ENCODE measurements around the gene C10orf90. TPM values are rescaled to one million over a fixed set of nuclear protein-coding genes. Genes with fewer than 3 reads are reported as not detected.
A peak's percentile ranks its signal among the peaks of the same experiment; 100 is the strongest.
"Not testable (repeated sequence)": the region's sequence is repeated elsewhere in the genome, so short reads cannot be mapped to it uniquely, and the experiment has no call there.

C10orf90 gene
- total RNA-seq, 2 donors from 2014 or later, result 0.33 TPM; not detected in 1

GRCh38 chr10:126561294-126561920, 109.1 kb downstream of the C10orf90 start:
- no peak for TF ChIP-seq CTCF (conservative IDR thresholded peaks at IDR 0.05)
- H3K4me1 ChIP-seq (ENCODE audit: control insufficient read depth, insufficient read depth, low read length), result peaks cover 19% of the 10 kb centered on the region
- Mint-ChIP-seq H3K27me3 (ENCODE audit: insufficient read depth) (peaks cover 2% of the 10 kb centered on the region), H3K4me3 (peak overlapping the region; percentile 0), H3K27ac (peak overlapping the region; percentile 81), H3K9me3 (peaks cover 11% of the 10 kb centered on the region), H3K36me3 (ENCODE audit: low read depth) (peaks cover 6% of the 10 kb centered on the region), H3K4me1 (peaks cover 47% of the 10 kb centered on the region)
- H3K36me3 ChIP-seq (ENCODE audit: control insufficient read depth, insufficient read depth, low read length), result no peaks in the 10 kb centered on the region
- peak; percentile 94 for DNase-seq
- H3K27me3 ChIP-seq (ENCODE audit: control insufficient read depth, insufficient read depth, low read length, poor library complexity, severe bottlenecking), result no peaks in the 10 kb centered on the region
- H3K27ac ChIP-seq (ENCODE audit: low read depth, low read length), result peak overlapping the region; percentile 30
- peak overlapping the region; percentile 40 for H3K9ac ChIP-seq (ENCODE audit: extremely low read depth, low read length, poor library complexity, severe bottlenecking)
- 9 to 33% methylated on average over 4 to 10 of the region's 10 CpGs for WGBS, 2 experiments (ENCODE audit: insufficient coverage in 1 of 2, insufficient read length in 1 of 2)
- H3K4me3 ChIP-seq (ENCODE audit: low read length), result peak overlapping the region; percentile 64
- peaks cover 20% of the 10 kb centered on the region for H3K9me3 ChIP-seq (ENCODE audit: control insufficient read depth, low read length)

- WGBS, 2 experiments (ENCODE audit: insufficient coverage in 1 of 2, insufficient read length in 1 of 2), result 82 to 100% methylated on average over 1 of the region's 1 CpG
- Histone ChIP-seq H3K4me1 (ENCODE audit: control insufficient read depth, insufficient read depth, low read length) (peaks cover 19% of the 10 kb centered on the region), H3K9me3 (ENCODE audit: control insufficient read depth, low read length) (peaks cover 5% of the 10 kb centered on the region), H3K4me3 (ENCODE audit: low read length) (no peak overlapping the region), H3K27ac (ENCODE audit: low read depth, low read length) (no peak overlapping the region), H3K36me3 (ENCODE audit: control insufficient read depth, insufficient read depth, low read length) (no peaks in the 10 kb centered on the region), H3K27me3 (ENCODE audit: control insufficient read depth, insufficient read depth, low read length, poor library complexity, severe bottlenecking) (no peaks in the 10 kb centered on the region), H3K9ac (ENCODE audit: extremely low read depth, low read length, poor library complexity, severe bottlenecking) (no peak overlapping the region)
- H3K27ac Mint-ChIP-seq, result no peak overlapping the region
- H3K4me3 Mint-ChIP-seq, result no peak overlapping the region
- no peaks in the 10 kb centered on the region for H3K36me3 Mint-ChIP-seq (ENCODE audit: low read depth)
- H3K4me1 Mint-ChIP-seq, result peaks cover 51% of the 10 kb centered on the region
- H3K9me3 Mint-ChIP-seq, result no peaks in the 10 kb centered on the region
- H3K27me3 Mint-ChIP-seq (ENCODE audit: insufficient read depth), result no peaks in the 10 kb centered on the region
- TF ChIP-seq CTCF (conservative IDR thresholded peaks at IDR 0.05), result no peak
- no peak for DNase-seq
Measured at GRCh38 chr10:126558881-126559280, 111.6 kb downstream of the C10orf90 start.

- no peaks in the 10 kb centered on the region for H3K27me3 ChIP-seq (ENCODE audit: control insufficient read depth, insufficient read depth, low read length, poor library complexity, severe bottlenecking)
- Mint-ChIP-seq H3K27me3 (ENCODE audit: insufficient read depth) (no peaks in the 10 kb centered on the region), H3K4me1 (peaks cover 17% of the 10 kb centered on the region), H3K27ac (no peak overlapping the region), H3K9me3 (no peaks in the 10 kb centered on the region), H3K36me3 (ENCODE audit: low read depth) (no peaks in the 10 kb centered on the region), H3K4me3 (no peak overlapping the region)
- H3K9ac ChIP-seq (ENCODE audit: extremely low read depth, low read length, poor library complexity, severe bottlenecking), result no peak overlapping the region
- no peak for DNase-seq
- H3K36me3 ChIP-seq (ENCODE audit: control insufficient read depth, insufficient read depth, low read length), result no peaks in the 10 kb centered on the region
- no peak overlapping the region for H3K27ac ChIP-seq (ENCODE audit: low read depth, low read length)
- peaks cover 4% of the 10 kb centered on the region for H3K9me3 ChIP-seq (ENCODE audit: control insufficient read depth, low read length)
- TF ChIP-seq CTCF (conservative IDR thresholded peaks at IDR 0.05), result no peak
- H3K4me3 ChIP-seq (ENCODE audit: low read length), result no peak overlapping the region
- H3K4me1 ChIP-seq (ENCODE audit: control insufficient read depth, insufficient read depth, low read length), result no peaks in the 10 kb centered on the region
Measured at GRCh38 chr10:126551202-126551601, 119.3 kb downstream of the C10orf90 start.

- not testable (repeated sequence) for H3K27me3 ChIP-seq (ENCODE audit: control insufficient read depth, insufficient read depth, low read length, poor library complexity, severe bottlenecking); H3K36me3 Mint-ChIP-seq (ENCODE audit: low read depth); H3K9ac ChIP-seq (ENCODE audit: extremely low read depth, low read length, poor library complexity, severe bottlenecking); H3K27ac ChIP-seq (ENCODE audit: low read depth, low read length); H3K4me3 Mint-ChIP-seq; H3K27me3 Mint-ChIP-seq (ENCODE audit: insufficient read depth); H3K9me3 ChIP-seq (ENCODE audit: control insufficient read depth, low read length); H3K9me3 Mint-ChIP-seq; DNase-seq; H3K4me1 ChIP-seq (ENCODE audit: control insufficient read depth, insufficient read depth, low read length); H3K36me3 ChIP-seq (ENCODE audit: control insufficient read depth, insufficient read depth, low read length); H3K27ac Mint-ChIP-seq; H3K4me3 ChIP-seq (ENCODE audit: low read length)
- WGBS, 2 experiments (ENCODE audit: insufficient coverage in 1 of 2, insufficient read length in 1 of 2), result 46 to 63% methylated on average over 2 to 3 of the region's 4 CpGs
- peaks cover 22% of the 10 kb centered on the region for H3K4me1 Mint-ChIP-seq
Measured at GRCh38 chr10:126550586-126550985, 119.9 kb downstream of the C10orf90 start.

Data from endodermal cell (in vitro differentiated cells).